Measurements from ENCODE around the gene PRKCA. TPM values are rescaled to one million over a fixed set of nuclear protein-coding genes. Genes with fewer than 3 reads are reported as not detected.
A peak's percentile ranks its signal among the peaks of the same experiment; 100 is the strongest.

PRKCA gene
- total RNA-seq, 1 donor from 2014 or later = 80.1 TPM

- Mint-ChIP-seq H3K4me1 (ENCODE audit: unreplicated experiment) (peaks cover 11% of the 10 kb centered on the region), H3K4me3 (ENCODE audit: unreplicated experiment) (no peak overlapping the region), H3K9me3 (ENCODE audit: unreplicated experiment) (peaks cover 6% of the 10 kb centered on the region), H3K27me3 (ENCODE audit: unreplicated experiment) (no peaks in the 10 kb centered on the region), H3K27ac (ENCODE audit: unreplicated experiment) (no peak overlapping the region), H3K36me3 (ENCODE audit: unreplicated experiment) (peaks cover 16% of the 10 kb centered on the region)
- TF ChIP-seq, protein P1, sequence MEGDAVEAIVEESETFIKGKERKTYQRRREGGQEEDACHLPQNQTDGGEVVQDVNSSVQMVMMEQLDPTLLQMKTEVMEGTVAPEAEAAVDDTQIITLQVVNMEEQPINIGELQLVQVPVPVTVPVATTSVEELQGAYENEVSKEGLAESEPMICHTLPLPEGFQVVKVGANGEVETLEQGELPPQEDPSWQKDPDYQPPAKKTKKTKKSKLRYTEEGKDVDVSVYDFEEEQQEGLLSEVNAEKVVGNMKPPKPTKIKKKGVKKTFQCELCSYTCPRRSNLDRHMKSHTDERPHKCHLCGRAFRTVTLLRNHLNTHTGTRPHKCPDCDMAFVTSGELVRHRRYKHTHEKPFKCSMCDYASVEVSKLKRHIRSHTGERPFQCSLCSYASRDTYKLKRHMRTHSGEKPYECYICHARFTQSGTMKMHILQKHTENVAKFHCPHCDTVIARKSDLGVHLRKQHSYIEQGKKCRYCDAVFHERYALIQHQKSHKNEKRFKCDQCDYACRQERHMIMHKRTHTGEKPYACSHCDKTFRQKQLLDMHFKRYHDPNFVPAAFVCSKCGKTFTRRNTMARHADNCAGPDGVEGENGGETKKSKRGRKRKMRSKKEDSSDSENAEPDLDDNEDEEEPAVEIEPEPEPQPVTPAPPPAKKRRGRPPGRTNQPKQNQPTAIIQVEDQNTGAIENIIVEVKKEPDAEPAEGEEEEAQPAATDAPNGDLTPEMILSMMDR (IDR thresholded peaks at IDR 0.05) = no peak
- no peak for DNase-seq (ENCODE audit: extremely low spot score, unreplicated experiment)
Observed at GRCh38 chr17:66555605-66556004, 253.2 kb downstream of the PRKCA start.

- DNase-seq (ENCODE audit: extremely low spot score, unreplicated experiment) = no peak
- peaks cover 15% of the 10 kb centered on the region for H3K9me3 Mint-ChIP-seq (ENCODE audit: unreplicated experiment)
Observed at GRCh38 chr17:66557200-66557599, 254.8 kb downstream of the PRKCA start.

DNA sequence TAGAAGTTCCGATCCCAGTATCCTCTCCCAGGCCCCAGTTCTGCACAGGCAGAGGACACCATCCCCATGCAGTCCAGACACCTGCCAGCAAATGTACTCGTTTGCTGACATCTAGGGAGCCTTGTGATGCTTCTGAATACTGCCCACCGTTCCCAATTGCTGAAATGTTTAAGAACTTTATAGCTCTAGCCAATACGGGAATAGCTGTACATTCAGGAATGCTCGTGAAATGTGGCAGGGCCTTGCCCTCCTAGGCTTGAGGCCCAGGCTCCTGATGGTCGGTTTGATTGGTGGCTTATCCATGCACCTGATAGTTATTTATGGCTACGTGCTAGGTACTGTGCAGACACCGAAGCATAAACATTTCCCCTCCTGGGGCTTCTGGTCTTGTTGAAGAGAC lies 255.5 kb downstream of the PRKCA start:
- no peak overlapping the region for H3K27ac Mint-ChIP-seq (ENCODE audit: unreplicated experiment)
- no peak overlapping the region for H3K4me3 Mint-ChIP-seq (ENCODE audit: unreplicated experiment)
- H3K27me3 Mint-ChIP-seq (ENCODE audit: unreplicated experiment) = no peaks in the 10 kb centered on the region
- DNase-seq (ENCODE audit: extremely low spot score, unreplicated experiment) = peak; percentile 60
- TF ChIP-seq, protein P1 (IDR thresholded peaks at IDR 0.05) = no peak
- no peaks in the 10 kb centered on the region for H3K4me1 Mint-ChIP-seq (ENCODE audit: unreplicated experiment)
- H3K9me3 Mint-ChIP-seq (ENCODE audit: unreplicated experiment) = peaks cover 15% of the 10 kb centered on the region
- peaks cover 21% of the 10 kb centered on the region for H3K36me3 Mint-ChIP-seq (ENCODE audit: unreplicated experiment)

More at GRCh38 chr17:66557200-66557599, 254.8 kb downstream of the PRKCA start:
- Mint-ChIP-seq H3K4me1 (ENCODE audit: unreplicated experiment) (peaks cover 3% of the 10 kb centered on the region), H3K27me3 (ENCODE audit: unreplicated experiment) (no peaks in the 10 kb centered on the region), H3K36me3 (ENCODE audit: unreplicated experiment) (peaks cover 24% of the 10 kb centered on the region), H3K27ac (ENCODE audit: unreplicated experiment) (no peak overlapping the region), H3K4me3 (ENCODE audit: unreplicated experiment) (no peak overlapping the region)
- TF ChIP-seq, protein P1 (IDR thresholded peaks at IDR 0.05) = no peak

DNA sequence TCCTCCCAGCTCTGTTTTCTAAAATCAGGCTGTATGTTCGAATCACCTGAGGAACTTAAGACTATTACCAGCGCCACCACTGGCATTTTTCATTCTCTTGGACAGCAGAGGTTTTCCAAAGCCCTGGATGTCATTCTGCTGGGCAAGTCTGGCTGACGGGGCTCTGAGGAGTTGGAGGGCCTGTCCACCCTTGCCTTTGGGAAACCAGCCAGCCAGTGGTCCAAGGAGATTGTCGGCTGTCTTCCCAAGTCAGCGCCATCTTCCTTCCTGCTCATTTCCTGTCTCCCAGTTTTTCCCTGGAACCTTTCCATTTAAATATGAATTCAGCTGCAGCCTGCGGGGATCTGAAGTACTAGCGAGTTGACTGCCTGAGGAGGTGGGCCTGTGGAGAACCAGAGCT lies 258.3 kb downstream of the PRKCA start:
- TF ChIP-seq, protein P1 (IDR thresholded peaks at IDR 0.05) = no peak
- Mint-ChIP-seq H3K36me3 (ENCODE audit: unreplicated experiment) (peaks cover 17% of the 10 kb centered on the region), H3K27ac (ENCODE audit: unreplicated experiment) (no peak overlapping the region), H3K27me3 (ENCODE audit: unreplicated experiment) (no peaks in the 10 kb centered on the region), H3K4me3 (ENCODE audit: unreplicated experiment) (no peak overlapping the region), H3K9me3 (ENCODE audit: unreplicated experiment) (peaks cover 10% of the 10 kb centered on the region), H3K4me1 (ENCODE audit: unreplicated experiment) (peaks cover 9% of the 10 kb centered on the region)
- DNase-seq (ENCODE audit: extremely low spot score, unreplicated experiment) = peak; percentile 59

DNA sequence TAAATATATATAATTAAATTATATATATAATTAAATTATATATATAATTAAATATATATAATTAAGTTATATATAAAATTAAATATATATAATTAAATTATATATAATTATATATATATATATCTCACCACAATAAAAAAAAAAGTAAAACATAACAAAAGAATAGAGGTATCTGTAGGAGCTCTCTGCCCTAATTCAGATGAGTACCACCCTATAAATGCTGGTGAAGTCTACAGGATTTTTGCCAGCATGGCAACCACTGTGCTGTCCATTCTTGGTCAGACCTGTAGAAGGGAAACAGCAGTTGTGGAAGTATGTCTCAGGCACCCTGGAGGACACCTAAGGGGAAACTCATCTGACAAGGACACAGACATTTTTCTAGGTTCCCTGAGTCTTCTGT lies 259.7 kb downstream of the PRKCA start:
- Mint-ChIP-seq H3K4me1 (ENCODE audit: unreplicated experiment) (peaks cover 18% of the 10 kb centered on the region), H3K9me3 (ENCODE audit: unreplicated experiment) (peaks cover 10% of the 10 kb centered on the region), H3K4me3 (ENCODE audit: unreplicated experiment) (no peak overlapping the region), H3K36me3 (ENCODE audit: unreplicated experiment) (peaks cover 15% of the 10 kb centered on the region), H3K27me3 (ENCODE audit: unreplicated experiment) (no peaks in the 10 kb centered on the region), H3K27ac (ENCODE audit: unreplicated experiment) (no peak overlapping the region)
- DNase-seq (ENCODE audit: extremely low spot score, unreplicated experiment) = no peak
- TF ChIP-seq, protein P1 (IDR thresholded peaks at IDR 0.05) = no peak

All from osteocyte (in vitro differentiated cells).